ENCODE data around the gene RNF41.
A peak's percentile ranks its signal among the peaks of the same experiment; 100 is the strongest.

RNF41 gene

GRCh38 chr12:56224954-56225353 lies 3.2 kb upstream of the RNF41 start:
- peak overlapping the region; percentile 95 for H3K9ac ChIP-seq (ENCODE audit: low read length)
- H2AK5ac ChIP-seq (ENCODE audit: low read length, severe bottlenecking): no peak overlapping the region
- DNase-seq: no peak
- peak overlapping the region; percentile 94 for H4K8ac ChIP-seq (ENCODE audit: low read length)
- no peak overlapping the region for H2BK5ac ChIP-seq (ENCODE audit: low read depth, low read length, poor library complexity, severe bottlenecking)
- H3K4ac ChIP-seq (ENCODE audit: low read depth in 1 of 2, low read length in 2 of 2): peak overlapping the region in 1 of 2 experiments; percentile 24
- no peak overlapping the region for H2AFZ ChIP-seq (ENCODE audit: low read depth, low read length)
- no peak overlapping the region for H2BK120ac ChIP-seq (ENCODE audit: low read depth, low read length)
- peaks cover 5 to 20% of the 10 kb centered on the region in 2 experiments for H3K36me3 ChIP-seq (ENCODE audit: control insufficient read depth in 1 of 2, insufficient read depth in 2 of 2, low read depth in 1 of 2, low read length in 2 of 2)
- no peaks in the 10 kb centered on the region for H3K9me3 ChIP-seq (ENCODE audit: control insufficient read depth, low read length)
- peak overlapping the region; percentile 61 to 93 for H3K4me3 ChIP-seq (ENCODE audit: insufficient read depth in 1 of 2, low read depth in 1 of 2, low read length in 2 of 2)
- H3K4me2 ChIP-seq (ENCODE audit: low read length, poor library complexity, severe bottlenecking): peak overlapping the region; percentile 93
- no peak overlapping the region for H3K14ac ChIP-seq (ENCODE audit: low read length in 2 of 2)
- H3K4me1 ChIP-seq (ENCODE audit: control insufficient read depth, insufficient read depth, low read depth, low read length): peaks cover 18% of the 10 kb centered on the region
- peak overlapping the region in 1 of 2 experiments; percentile 48 for H3K18ac ChIP-seq (ENCODE audit: low read depth in 1 of 2, low read length in 2 of 2)
- no peaks in the 10 kb centered on the region for H3K27me3 ChIP-seq (ENCODE audit: control insufficient read depth in 1 of 2, insufficient read depth in 1 of 2, low read length in 2 of 2)
- H3K27ac ChIP-seq (ENCODE audit: low read length, poor library complexity, severe bottlenecking): no peak overlapping the region
- 87% methylated on average over 10 of the region's 11 CpGs for WGBS
- H2BK12ac ChIP-seq (ENCODE audit: low read length in 2 of 2): peak overlapping the region; percentile 9 to 31
- no peak overlapping the region for H2BK15ac ChIP-seq (ENCODE audit: low read depth, poor library complexity, severe bottlenecking)
- H3K79me1 ChIP-seq (replicated peaks; ENCODE audit: low read length, poor library complexity, severe bottlenecking): peaks cover 16% of the 10 kb centered on the region
- no peak overlapping the region for H3K23ac ChIP-seq (ENCODE audit: low read length in 2 of 2)
- H4K91ac ChIP-seq (ENCODE audit: low read length): peak overlapping the region; percentile 58

GRCh38 chr12:56224102-56224701 lies 2.5 kb upstream of the RNF41 start, which contains the start of gene NABP2:
Gene NABP2 (plus strand): TSS chr12:56224342. CDS start chr12:56224857, 515 bp downstream.
- Histone ChIP-seq H4K91ac (ENCODE audit: low read length) (peak within 1 kb of the TSS; percentile 59), H3K4me3 (ENCODE audit: insufficient read depth in 1 of 2, low read depth in 1 of 2, low read length in 2 of 2) (peak within 1 kb of the TSS; percentile 61 to 93), H3K4me2 (ENCODE audit: low read length, poor library complexity, severe bottlenecking) (peak within 1 kb of the TSS; percentile 93), H3K9ac (ENCODE audit: low read length) (peak within 1 kb of the TSS; percentile 95), H3K27me3 (ENCODE audit: control insufficient read depth in 1 of 2, insufficient read depth in 1 of 2, low read length in 2 of 2) (no peaks in the 10 kb centered on the region), H2AK5ac (ENCODE audit: low read length, severe bottlenecking) (peak within 1 kb of the TSS; percentile 89), H3K18ac (ENCODE audit: low read depth in 1 of 2, low read length in 2 of 2) (peak within 1 kb of the TSS; percentile 71 to 85), H3K4ac (ENCODE audit: low read depth in 1 of 2, low read length in 2 of 2) (peak within 1 kb of the TSS; percentile 73 to 92), H4K8ac (ENCODE audit: low read length) (peak within 1 kb of the TSS; percentile 95), H3K14ac (ENCODE audit: low read length in 2 of 2) (peak within 1 kb of the TSS; percentile 75 to 79), H2BK15ac (ENCODE audit: low read depth, poor library complexity, severe bottlenecking) (peak within 1 kb of the TSS; percentile 44), H2BK120ac (ENCODE audit: low read depth, low read length) (peak within 1 kb of the TSS; percentile 57), H2AFZ (ENCODE audit: low read depth, low read length) (peak within 1 kb of the TSS; percentile 20), H3K23ac (ENCODE audit: low read length in 2 of 2) (no peak within 1 kb of the TSS), H3K9me3 (ENCODE audit: control insufficient read depth, low read length) (no peaks in the 10 kb centered on the region), H2BK12ac (ENCODE audit: low read length in 2 of 2) (peak within 1 kb of the TSS; percentile 31 to 63), H2BK5ac (ENCODE audit: low read depth, low read length, poor library complexity, severe bottlenecking) (peak within 1 kb of the TSS; percentile 46), H3K79me1 (replicated peaks; ENCODE audit: low read length, poor library complexity, severe bottlenecking) (peaks cover 16% of the 10 kb centered on the region), H3K27ac (ENCODE audit: low read length, poor library complexity, severe bottlenecking) (peak within 1 kb of the TSS; percentile 64), H3K36me3 (ENCODE audit: control insufficient read depth in 1 of 2, insufficient read depth in 2 of 2, low read depth in 1 of 2, low read length in 2 of 2) (peaks cover 3 to 19% of the 10 kb centered on the region in 2 experiments), H3K4me1 (ENCODE audit: control insufficient read depth, insufficient read depth, low read depth, low read length) (peaks cover 20% of the 10 kb centered on the region)
- WGBS: 2% methylated on average over 37 of the region's 41 CpGs
- DNase-seq: peak; percentile 98

- Histone ChIP-seq H3K79me1 (replicated peaks; ENCODE audit: low read length, poor library complexity, severe bottlenecking) (peaks cover 16% of the 10 kb centered on the region), H3K4ac (ENCODE audit: low read depth in 1 of 2, low read length in 2 of 2) (peak overlapping the region in 1 of 2 experiments; percentile 73), H3K9ac (ENCODE audit: low read length) (peak overlapping the region; percentile 92), H3K4me1 (ENCODE audit: control insufficient read depth, insufficient read depth, low read depth, low read length) (peaks cover 20% of the 10 kb centered on the region), H3K4me3 (ENCODE audit: insufficient read depth in 1 of 2, low read depth in 1 of 2, low read length in 2 of 2) (peak overlapping the region in 1 of 2 experiments; percentile 93), H2BK12ac (ENCODE audit: low read length in 2 of 2) (peak overlapping the region in 1 of 2 experiments; percentile 63), H2BK120ac (ENCODE audit: low read depth, low read length) (peak overlapping the region; percentile 29), H3K9me3 (ENCODE audit: control insufficient read depth, low read length) (no peaks in the 10 kb centered on the region), H3K18ac (ENCODE audit: low read depth in 1 of 2, low read length in 2 of 2) (peak overlapping the region in 1 of 2 experiments; percentile 85), H3K14ac (ENCODE audit: low read length in 2 of 2) (peak overlapping the region in 1 of 2 experiments; percentile 57), H3K27ac (ENCODE audit: low read length, poor library complexity, severe bottlenecking) (peak overlapping the region; percentile 64), H3K4me2 (ENCODE audit: low read length, poor library complexity, severe bottlenecking) (peak overlapping the region; percentile 18), H3K23ac (ENCODE audit: low read length in 2 of 2) (no peak overlapping the region), H2AK5ac (ENCODE audit: low read length, severe bottlenecking) (peak overlapping the region; percentile 89), H2AFZ (ENCODE audit: low read depth, low read length) (no peak overlapping the region), H2BK5ac (ENCODE audit: low read depth, low read length, poor library complexity, severe bottlenecking) (peak overlapping the region; percentile 46), H4K91ac (ENCODE audit: low read length) (peak overlapping the region; percentile 59), H3K36me3 (ENCODE audit: control insufficient read depth in 1 of 2, insufficient read depth in 2 of 2, low read depth in 1 of 2, low read length in 2 of 2) (peaks cover 0 to 14% of the 10 kb centered on the region in 2 experiments), H3K27me3 (ENCODE audit: control insufficient read depth in 1 of 2, insufficient read depth in 1 of 2, low read length in 2 of 2) (no peaks in the 10 kb centered on the region), H2BK15ac (ENCODE audit: low read depth, poor library complexity, severe bottlenecking) (no peak overlapping the region), H4K8ac (ENCODE audit: low read length) (peak overlapping the region; percentile 95)
- WGBS: 59% methylated on average over 15 of the region's 15 CpGs
- DNase-seq: no peak
Measured at GRCh38 chr12:56223571-56224101, 1.9 kb upstream of the RNF41 start.

- no peak for DNase-seq
- Histone ChIP-seq H3K9me3 (ENCODE audit: control insufficient read depth, low read length) (no peaks in the 10 kb centered on the region), H4K91ac (ENCODE audit: low read length) (peak overlapping the region; percentile 97), H2BK15ac (ENCODE audit: low read depth, poor library complexity, severe bottlenecking) (no peak overlapping the region), H3K18ac (ENCODE audit: low read depth in 1 of 2, low read length in 2 of 2) (peak overlapping the region; percentile 91 to 98), H3K4me3 (ENCODE audit: insufficient read depth in 1 of 2, low read depth in 1 of 2, low read length in 2 of 2) (peak overlapping the region; percentile 60 to 92), H2BK120ac (ENCODE audit: low read depth, low read length) (no peak overlapping the region), H3K36me3 (ENCODE audit: control insufficient read depth in 1 of 2, insufficient read depth in 2 of 2, low read depth in 1 of 2, low read length in 2 of 2) (peaks cover 2 to 11% of the 10 kb centered on the region in 2 experiments), H2AFZ (ENCODE audit: low read depth, low read length) (no peak overlapping the region), H3K4me1 (ENCODE audit: control insufficient read depth, insufficient read depth, low read depth, low read length) (peaks cover 20% of the 10 kb centered on the region), H3K4me2 (ENCODE audit: low read length, poor library complexity, severe bottlenecking) (peak overlapping the region; percentile 79), H2BK5ac (ENCODE audit: low read depth, low read length, poor library complexity, severe bottlenecking) (no peak overlapping the region), H3K4ac (ENCODE audit: low read depth in 1 of 2, low read length in 2 of 2) (peak overlapping the region; percentile 97 to 100), H3K14ac (ENCODE audit: low read length in 2 of 2) (no peak overlapping the region), H3K23ac (ENCODE audit: low read length in 2 of 2) (no peak overlapping the region), H2AK5ac (ENCODE audit: low read length, severe bottlenecking) (peak overlapping the region; percentile 79), H3K27me3 (ENCODE audit: control insufficient read depth in 1 of 2, insufficient read depth in 1 of 2, low read length in 2 of 2) (no peaks in the 10 kb centered on the region), H3K9ac (ENCODE audit: low read length) (peak overlapping the region; percentile 92), H4K8ac (ENCODE audit: low read length) (peak overlapping the region; percentile 97), H3K79me1 (replicated peaks; ENCODE audit: low read length, poor library complexity, severe bottlenecking) (peaks cover 18% of the 10 kb centered on the region), H2BK12ac (ENCODE audit: low read length in 2 of 2) (peak overlapping the region in 1 of 2 experiments; percentile 71), H3K27ac (ENCODE audit: low read length, poor library complexity, severe bottlenecking) (peak overlapping the region; percentile 98)
- WGBS: no CpG with 5 or more reads among the region's 4 CpGs
Measured at GRCh38 chr12:56222531-56222895, 791 bp upstream of the RNF41 start.
